ENCODE data around the gene FAM89B.

DNA sequence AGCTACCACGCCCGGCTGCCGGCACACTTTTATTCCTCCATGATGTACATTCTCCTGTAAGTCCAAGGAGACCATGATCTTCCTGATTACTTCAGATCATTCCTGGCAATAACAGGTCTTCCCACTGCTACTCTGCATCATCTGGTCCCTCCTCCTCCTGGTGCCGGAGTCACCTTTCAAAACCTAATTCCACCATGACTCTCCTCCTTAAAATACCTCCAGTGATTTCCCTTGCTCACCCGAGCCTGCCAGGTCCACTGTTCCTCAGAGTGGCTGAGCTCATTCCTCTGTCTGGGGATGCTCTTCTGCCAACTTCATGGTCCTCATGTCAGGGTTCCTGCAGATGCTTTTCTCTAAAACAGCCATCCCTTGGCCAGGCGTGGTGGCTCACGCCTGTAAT lies 10.3 kb upstream of the FAM89B start:
- TF ChIP-seq, protein P1, sequence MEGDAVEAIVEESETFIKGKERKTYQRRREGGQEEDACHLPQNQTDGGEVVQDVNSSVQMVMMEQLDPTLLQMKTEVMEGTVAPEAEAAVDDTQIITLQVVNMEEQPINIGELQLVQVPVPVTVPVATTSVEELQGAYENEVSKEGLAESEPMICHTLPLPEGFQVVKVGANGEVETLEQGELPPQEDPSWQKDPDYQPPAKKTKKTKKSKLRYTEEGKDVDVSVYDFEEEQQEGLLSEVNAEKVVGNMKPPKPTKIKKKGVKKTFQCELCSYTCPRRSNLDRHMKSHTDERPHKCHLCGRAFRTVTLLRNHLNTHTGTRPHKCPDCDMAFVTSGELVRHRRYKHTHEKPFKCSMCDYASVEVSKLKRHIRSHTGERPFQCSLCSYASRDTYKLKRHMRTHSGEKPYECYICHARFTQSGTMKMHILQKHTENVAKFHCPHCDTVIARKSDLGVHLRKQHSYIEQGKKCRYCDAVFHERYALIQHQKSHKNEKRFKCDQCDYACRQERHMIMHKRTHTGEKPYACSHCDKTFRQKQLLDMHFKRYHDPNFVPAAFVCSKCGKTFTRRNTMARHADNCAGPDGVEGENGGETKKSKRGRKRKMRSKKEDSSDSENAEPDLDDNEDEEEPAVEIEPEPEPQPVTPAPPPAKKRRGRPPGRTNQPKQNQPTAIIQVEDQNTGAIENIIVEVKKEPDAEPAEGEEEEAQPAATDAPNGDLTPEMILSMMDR (IDR thresholded peaks at IDR 0.05): no peak
- no peak for TF ChIP-seq POLR2A (IDR thresholded peaks at IDR 0.05)
